HS-5 (cell line): Measurements from ENCODE around the gene TWF1.
A peak's percentile ranks its signal among the peaks of the same experiment; 100 is the strongest.
"Not testable (repeated sequence)": the region's sequence is repeated elsewhere in the genome, so short reads cannot be mapped to it uniquely, and the experiment has no call there.

Experiments used
- DNase-seq: peaks from one replicate; pipeline ENCODE4 v3.0.0-alpha.2; 2012; ENCODE audit warnings: low read depth

TWF1 gene

GRCh38 chr12:43805149-43805859 is 813 bp downstream of the TWF1 start:
- DNase-seq = no peak

- DNase-seq = no peak
These were observed 8.4 kb downstream of the TWF1 start for GRCh38 chr12:43797561-43798217.

DNA sequence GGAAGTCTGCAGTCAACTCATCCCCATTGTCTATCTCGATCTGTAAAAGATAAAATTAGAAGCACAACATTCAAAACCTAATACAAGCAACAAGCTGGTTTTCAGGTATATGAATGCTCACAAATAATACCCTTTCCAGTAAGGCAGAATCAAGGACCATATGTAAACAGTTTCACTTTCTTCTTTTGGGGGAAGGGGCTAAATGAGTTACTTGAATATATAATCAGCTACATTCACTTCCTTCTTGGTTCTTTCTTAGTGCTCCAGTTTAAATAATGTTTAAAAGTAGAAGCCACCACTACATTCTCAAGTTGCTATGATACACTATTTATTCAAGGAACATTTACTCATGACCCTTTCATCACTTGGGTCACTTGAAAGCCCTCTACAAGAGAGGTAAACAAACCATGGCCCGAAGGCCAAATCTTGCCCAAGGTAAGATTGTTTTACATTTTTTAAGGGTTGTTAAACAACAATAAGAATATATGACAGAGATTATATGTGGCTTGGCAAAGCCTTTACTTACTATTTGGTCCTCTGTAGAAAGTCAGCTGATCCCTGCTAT is 10.3 kb downstream of the TWF1 start:
- DNase-seq = no peak

DNA sequence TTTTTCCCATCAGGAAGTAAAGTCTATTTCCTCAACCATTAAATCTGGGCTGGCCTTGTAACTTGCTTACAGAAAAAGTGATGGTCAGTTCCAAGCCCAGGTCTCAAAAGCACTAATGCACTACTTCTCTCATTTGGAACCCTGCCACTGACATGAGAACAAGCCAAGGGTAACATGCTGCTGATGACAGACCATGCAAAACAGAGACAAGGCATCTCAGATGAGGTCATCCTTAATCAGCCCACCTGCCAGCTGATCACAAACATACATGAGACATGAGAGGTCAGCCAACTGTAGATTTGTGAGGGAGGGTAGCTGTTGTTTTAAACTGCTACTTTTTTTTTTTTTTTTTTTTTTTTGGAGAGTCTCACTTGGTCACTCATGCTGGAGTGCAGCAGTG is 16.2 kb downstream of the TWF1 start:
- DNase-seq = no peak

DNA sequence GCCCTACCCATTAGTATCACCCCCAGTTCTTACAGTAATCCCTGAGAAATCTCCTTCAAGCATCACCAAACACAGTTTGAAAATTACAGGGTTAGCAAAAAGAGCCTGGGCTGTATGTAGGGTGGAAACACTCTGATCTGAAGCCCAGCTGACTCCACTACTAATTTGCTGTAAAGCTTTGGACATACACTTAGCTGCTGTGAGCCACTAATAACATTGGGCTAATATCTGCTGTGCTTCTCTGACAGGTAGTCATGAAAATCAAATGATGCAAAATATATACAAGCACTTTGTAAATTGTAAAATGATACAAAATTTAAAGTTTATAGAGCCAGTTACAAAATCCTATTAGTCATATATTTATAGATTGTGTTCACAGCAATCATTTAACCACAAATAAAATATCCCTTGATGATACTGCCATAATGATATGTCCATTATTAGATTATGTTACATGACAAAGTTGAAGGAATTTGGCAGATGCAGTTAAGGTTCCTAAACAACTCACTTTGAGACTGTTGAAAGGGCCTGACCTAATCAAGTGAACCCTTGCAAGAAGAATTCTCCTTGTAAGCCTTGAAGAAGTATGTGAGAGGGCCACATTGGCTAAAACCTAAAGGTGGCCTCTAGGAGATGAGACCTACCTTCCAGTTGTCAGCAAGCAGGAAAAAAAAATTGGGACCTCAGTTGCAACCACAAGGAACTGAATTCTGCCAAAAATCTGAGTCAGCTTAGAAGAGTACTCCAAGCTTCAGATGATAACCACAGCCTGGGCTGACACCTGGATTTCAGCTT is 19.0 kb downstream of the TWF1 start:
- no peak for DNase-seq

DNA sequence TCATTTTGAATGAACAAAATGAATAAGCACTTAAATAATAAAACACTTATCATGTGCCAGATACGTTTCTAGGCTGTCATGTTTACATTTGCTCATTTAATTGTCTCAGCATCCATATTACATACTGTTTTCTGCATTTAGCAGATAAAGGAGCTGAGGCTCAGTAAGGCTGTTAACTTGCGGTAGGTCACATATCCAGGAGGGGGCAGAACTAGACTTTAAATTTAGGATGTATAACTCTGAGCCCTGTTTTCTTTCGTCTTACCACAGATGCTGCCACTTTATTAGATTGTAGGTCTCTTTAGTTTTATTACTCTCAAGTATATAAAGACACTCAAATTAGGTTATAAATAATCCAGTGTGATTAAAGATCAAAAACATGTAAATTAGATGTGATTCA is 29.6 kb downstream of the TWF1 start:
- no peak for DNase-seq

DNA sequence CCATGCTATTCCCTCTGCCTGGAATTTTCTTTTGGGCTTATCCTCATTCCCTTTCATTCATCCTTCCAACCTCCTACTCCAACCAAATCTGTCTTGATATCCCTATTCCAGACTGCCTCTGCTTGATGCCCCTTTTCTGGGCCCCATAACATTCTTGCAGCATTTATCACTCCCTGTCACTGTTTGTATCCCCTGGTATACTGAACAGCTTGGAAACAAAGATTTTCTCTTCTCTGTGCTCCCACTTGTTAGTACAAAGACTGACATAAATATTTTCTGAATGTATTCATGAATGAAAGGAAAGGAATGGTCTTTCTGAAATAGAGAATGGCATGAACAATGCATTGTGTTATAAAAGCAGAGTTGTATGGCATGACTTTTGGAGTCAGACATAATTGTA is 39.8 kb downstream of the TWF1 start:
- no peak for DNase-seq

DNA sequence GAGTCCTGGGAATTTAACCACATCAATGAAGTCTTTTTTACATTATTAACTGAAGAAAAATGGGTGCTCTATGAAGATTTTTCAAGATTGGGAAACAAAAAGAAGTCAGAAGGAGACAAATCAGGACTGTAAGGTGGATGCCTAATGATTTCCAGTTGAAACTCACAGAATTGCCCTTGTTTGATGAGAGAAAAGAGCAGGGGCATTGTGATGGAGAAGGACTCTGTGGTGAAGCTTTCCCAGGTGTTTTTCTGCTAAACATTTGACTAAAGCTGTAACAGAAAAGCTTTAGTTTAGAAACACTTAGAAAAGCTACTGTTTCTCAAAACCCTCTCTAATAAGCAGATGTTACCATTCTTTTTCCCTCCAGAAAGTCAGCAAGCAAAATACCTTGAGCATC is 41.6 kb downstream of the TWF1 start:
- no peak for DNase-seq

DNA sequence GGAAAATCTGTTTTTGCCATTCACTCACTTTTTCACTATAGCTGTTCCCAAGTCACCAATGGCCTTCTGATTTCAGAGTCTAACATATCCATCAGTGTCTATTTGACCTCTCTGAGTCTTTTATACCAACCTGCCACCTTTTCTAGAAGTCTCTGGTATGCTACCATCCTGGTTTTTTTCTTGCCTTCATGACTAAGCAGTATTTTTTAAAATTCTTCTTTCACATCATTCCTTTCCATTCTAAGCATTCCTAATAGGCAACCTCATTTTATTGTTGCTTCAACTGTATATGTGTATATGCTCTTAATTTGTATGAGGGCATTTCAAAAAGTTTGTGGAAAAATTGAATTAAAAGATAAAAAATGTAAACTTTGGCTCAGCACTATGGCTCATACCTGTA is 42.3 kb downstream of the TWF1 start:
- DNase-seq = no peak

DNA sequence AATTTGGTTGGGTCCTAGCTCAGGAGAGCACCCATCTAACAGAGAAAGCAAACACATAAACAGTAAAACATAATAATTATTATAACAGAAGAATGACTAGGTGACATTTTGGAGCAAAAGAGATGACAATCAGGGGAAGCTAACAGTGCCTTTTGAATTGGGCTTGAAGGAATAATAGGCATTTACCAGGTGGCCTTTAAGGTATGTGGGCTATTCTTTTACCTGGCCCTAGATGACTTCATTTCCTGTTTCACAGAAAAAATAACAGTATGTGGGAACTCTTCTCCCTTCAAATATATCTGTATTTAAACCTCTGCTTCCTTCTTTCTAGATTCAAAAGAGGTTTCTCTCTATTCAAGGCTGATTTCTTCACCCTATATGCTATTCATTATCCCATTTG is 43.5 kb downstream of the TWF1 start:
- no peak for DNase-seq

- DNase-seq = no peak
These were observed 44.6 kb downstream of the TWF1 start for GRCh38 chr12:43761500-43761899.

DNA sequence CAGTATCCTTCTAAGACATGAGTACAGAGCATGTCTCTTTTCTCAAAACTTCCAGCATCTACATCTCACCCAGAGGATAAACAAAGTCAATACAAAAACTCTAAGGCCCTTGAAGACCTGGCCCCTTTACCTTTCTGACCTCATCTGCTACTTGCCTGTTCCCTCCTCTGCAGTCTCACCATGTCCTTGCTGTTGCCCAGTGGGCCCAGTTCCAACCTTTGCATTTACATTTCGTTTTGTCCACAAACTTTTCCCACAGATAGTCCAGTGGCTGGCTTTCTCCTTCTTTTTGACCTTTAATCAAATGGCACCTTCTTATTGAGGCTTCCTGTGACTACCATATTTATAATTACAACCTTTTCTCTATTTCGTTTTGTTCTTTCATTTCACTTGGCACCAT is 45.7 kb downstream of the TWF1 start:
- DNase-seq = no peak

- peak; percentile 88 for DNase-seq
These were observed 47.2 kb downstream of the TWF1 start, which contains the start of the genes IRAK4 and PUS7L for GRCh38 chr12:43758728-43759563. TSS of gene IRAK4 (plus strand) at chr12:43758951. CDS start at chr12:43768112, 9,161 bp downstream. TSS of gene PUS7L (minus strand) at chr12:43758790. CDS start at chr12:43755245, 3,545 bp downstream.

DNA sequence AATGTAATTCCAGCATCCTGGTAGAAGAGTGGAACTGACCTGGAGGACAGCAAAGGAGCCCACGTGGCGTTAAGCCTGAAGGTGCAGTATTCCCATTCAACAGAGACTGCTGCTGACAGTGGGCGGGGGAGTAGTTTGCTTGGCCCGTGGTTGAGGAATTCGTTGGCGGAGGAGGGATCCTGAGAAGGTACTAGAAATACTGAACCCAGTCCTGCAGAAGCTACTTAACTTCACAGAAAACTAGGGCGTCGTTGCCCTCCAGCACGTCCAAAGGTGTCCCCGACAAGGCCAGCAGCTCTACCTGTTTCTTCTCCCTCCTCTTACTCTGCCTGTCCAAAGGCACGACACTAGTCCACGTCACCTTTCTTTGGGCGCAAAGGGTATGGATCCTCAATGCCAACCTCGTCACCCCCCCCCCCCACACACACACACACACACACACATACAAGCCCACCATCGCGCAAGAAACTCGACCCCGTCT is 47.8 kb downstream of the TWF1 start:
- DNase-seq = no peak

GRCh38 chr12:43754015-43754414 is 52.1 kb downstream of the TWF1 start:
- no peak for DNase-seq

GRCh38 chr12:43751360-43751759 is 54.8 kb downstream of the TWF1 start:
- not testable (repeated sequence) for DNase-seq

GRCh38 chr12:43750814-43751213 is 55.3 kb downstream of the TWF1 start:
- no peak for DNase-seq

DNA sequence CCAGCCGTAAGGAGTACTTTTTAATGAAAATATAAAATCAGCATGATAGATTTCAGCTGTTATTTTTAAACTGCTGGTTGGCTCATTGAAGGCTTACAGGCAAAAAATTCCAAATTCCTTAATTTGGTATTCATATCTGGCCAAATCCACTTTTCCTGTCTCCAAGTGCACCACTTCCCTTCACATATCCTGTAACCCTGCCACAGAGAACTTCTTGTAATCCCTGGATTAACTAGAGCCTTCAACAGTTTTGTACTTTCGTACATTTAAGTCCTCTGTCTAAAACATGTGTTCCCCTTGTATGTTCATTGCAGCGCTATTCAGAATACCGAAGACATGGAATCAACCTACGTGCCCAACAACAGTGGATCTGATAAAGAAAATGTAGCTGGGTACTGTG is 57.1 kb downstream of the TWF1 start:
- no peak for DNase-seq

- DNase-seq = no peak
These were observed 61.3 kb downstream of the TWF1 start for GRCh38 chr12:43744826-43745225.
